ENCODE data around the gene SMYD3. TPM values are rescaled to one million over a fixed set of nuclear protein-coding genes. Genes with fewer than 3 reads are reported as not detected.

The SMYD3 gene
- total and polyA plus RNA-seq, 10 donors = 12.5 to 33.1 (median 21.0) TPM

DNA sequence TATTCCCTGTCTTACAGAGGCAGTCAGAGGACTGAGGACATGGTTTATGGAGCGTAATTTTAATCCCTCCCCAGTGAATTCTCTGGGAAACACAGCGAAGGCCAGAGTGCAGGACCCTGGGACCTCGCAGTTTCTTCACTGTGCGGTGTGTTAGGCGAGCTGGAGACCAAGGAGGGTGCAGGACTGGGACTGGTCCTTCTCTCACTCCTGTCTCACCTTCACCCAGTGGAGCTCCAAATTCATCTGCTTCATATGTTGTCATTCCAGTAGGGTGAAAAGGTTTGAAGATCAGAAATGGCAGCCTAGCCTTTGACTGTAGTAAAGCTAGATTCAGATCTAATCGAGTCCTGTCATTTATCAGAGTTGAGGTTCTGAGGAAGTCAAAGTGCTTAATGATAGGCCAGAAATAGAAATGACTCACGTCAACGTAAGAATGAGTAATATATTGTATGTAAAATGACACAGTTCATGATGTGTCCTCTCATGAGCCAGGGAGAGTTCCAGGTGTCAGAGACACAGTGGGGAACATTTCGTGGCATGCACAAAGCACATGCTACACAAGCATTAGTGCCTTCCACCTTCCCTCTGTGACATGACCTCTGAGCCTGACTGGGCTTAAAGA is 647.5 kb downstream of the SMYD3 start:
- no peak overlapping the region for H3K27ac ChIP-seq
- 76 to 92% (median 81%) methylated on average over 9 of the region's 9 CpGs for WGBS, 5 donors
- peaks cover 0 to 4% (median under 1%) of the 10 kb centered on the region in 8 donors for H3K9me3 ChIP-seq
- H3K36me3 ChIP-seq = peaks cover 0 to 51% (median 0%) of the 10 kb centered on the region in 6 donors
- no peak for DNase-seq
- TF ChIP-seq, protein P1, sequence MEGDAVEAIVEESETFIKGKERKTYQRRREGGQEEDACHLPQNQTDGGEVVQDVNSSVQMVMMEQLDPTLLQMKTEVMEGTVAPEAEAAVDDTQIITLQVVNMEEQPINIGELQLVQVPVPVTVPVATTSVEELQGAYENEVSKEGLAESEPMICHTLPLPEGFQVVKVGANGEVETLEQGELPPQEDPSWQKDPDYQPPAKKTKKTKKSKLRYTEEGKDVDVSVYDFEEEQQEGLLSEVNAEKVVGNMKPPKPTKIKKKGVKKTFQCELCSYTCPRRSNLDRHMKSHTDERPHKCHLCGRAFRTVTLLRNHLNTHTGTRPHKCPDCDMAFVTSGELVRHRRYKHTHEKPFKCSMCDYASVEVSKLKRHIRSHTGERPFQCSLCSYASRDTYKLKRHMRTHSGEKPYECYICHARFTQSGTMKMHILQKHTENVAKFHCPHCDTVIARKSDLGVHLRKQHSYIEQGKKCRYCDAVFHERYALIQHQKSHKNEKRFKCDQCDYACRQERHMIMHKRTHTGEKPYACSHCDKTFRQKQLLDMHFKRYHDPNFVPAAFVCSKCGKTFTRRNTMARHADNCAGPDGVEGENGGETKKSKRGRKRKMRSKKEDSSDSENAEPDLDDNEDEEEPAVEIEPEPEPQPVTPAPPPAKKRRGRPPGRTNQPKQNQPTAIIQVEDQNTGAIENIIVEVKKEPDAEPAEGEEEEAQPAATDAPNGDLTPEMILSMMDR (IDR thresholded peaks at IDR 0.05 in 8 of 11, conservative IDR thresholded peaks at IDR 0.05 in 3 of 11) = no peak
- TF ChIP-seq POLR2A (IDR thresholded peaks at IDR 0.05) (no peak), POLR2AphosphoS5 (IDR thresholded peaks at IDR 0.05) (no peak)
- peaks cover 0 to 5% (median 0%) of the 10 kb centered on the region in 6 donors for H3K4me1 ChIP-seq
- intact Hi-C loops (cut with DNase I; ENCODE audit: low total_unique reads) = no loop called here
- H3K27me3 ChIP-seq (replicated peaks in 1 of 7) = no peaks in the 10 kb centered on the region
- H3K4me3 ChIP-seq = no peak overlapping the region

DNA sequence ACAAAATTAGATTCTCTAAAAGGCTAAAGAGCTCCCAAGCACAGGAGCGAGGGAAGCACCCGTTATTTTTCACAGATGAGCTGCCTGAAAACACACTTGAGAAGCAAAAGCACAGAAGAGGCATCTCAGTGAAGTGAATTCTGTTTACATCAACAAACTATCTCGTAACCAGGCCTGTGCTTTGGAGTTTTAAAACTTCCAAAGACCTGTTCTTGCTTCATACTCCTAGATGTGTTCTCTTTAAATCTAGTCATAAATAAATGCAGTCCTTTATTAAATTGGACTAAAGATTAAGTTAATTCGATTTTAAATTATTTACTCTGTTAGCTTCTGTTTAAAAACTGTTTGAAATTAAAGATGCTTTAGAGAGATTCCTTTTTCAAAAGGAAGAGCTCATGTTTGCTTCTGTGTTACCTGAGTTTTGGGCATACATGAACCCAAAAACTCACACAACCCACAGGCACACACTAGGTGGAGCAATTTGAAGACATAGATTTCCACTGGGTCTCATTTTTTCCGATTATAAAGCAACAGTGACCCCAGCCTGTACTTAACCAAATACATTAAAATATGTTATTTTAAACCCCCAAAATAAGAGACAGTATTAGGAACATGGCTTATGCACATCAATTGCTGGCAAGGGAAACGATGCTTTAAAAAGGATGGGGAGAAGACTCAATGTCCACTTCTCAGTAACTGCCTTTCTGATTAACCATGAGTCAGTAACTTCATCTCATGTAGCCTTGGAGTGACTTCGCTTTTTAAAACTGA is 648.2 kb downstream of the SMYD3 start:
- H3K4me3 ChIP-seq = no peak overlapping the region
- intact Hi-C loops (cut with DNase I; ENCODE audit: low total_unique reads) = no loop called here
- peaks cover 0 to 5% (median 0%) of the 10 kb centered on the region in 6 donors for H3K4me1 ChIP-seq
- no peaks in the 10 kb centered on the region for H3K27me3 ChIP-seq (replicated peaks in 1 of 7)
- TF ChIP-seq POLR2AphosphoS5 (IDR thresholded peaks at IDR 0.05) = no peak
- TF ChIP-seq, protein P1 (IDR thresholded peaks at IDR 0.05 in 8 of 11, conservative IDR thresholded peaks at IDR 0.05 in 3 of 11) = peak in 1 of 11 experiments; percentile 4
- 74 to 92% (median 79%) methylated on average over 7 of the region's 7 CpGs for WGBS, 5 donors
- peaks cover 0 to 57% (median 0%) of the 10 kb centered on the region in 6 donors for H3K36me3 ChIP-seq
- peaks cover 0 to 10% (median 2%) of the 10 kb centered on the region in 8 donors for H3K9me3 ChIP-seq
- no peak overlapping the region for H3K27ac ChIP-seq
- no peak for DNase-seq

DNA sequence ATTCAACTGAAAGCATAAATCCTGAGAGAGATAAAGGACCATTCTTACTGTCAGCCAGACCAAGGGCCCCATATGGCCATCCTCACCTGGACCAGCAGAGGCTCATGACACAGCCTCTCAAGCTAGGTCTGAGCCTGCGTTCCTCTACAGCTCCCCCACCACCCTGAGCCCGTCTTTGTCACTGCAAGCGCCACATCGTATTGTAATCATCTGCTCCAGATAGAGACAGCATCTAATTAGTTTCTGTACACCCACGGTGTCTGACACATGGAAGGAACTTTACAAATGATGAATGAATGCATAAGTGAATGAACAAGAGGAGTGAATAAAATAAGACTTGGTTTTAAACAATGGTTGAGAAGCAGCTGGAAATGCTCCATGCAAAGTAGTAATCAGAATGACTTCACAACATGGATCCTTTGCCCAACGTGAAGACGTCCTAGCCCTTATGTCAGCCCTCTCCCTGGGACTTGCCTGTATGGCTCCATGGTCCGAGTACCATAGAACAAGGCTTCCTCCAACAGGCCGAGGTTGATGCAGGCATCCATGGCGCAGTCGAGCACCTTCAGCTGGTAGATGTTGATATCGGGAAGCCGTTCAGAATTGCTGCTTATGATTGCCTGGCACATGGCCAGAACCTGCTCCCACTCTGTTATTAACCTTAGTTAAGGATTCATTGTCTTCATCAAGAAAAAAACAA is 648.9 kb downstream of the SMYD3 start:
- TF ChIP-seq, protein P1 (IDR thresholded peaks at IDR 0.05 in 8 of 11, conservative IDR thresholded peaks at IDR 0.05 in 3 of 11) = no peak
- TF ChIP-seq POLR2AphosphoS5 (IDR thresholded peaks at IDR 0.05) (no peak), POLR2A (IDR thresholded peaks at IDR 0.05) (no peak)
- no peak for DNase-seq
- 90 to 96% (median 95%) methylated on average over 13 of the region's 13 CpGs for WGBS, 5 donors
- peaks cover 0 to 5% (median 0%) of the 10 kb centered on the region in 6 donors for H3K4me1 ChIP-seq
- no peak overlapping the region for H3K27ac ChIP-seq
- peaks cover 0 to 10% (median 2%) of the 10 kb centered on the region in 8 donors for H3K9me3 ChIP-seq
- H3K4me3 ChIP-seq = no peak overlapping the region
- H3K36me3 ChIP-seq = peaks cover 0 to 54% (median 0%) of the 10 kb centered on the region in 6 donors
- no peaks in the 10 kb centered on the region for H3K27me3 ChIP-seq (replicated peaks in 1 of 7)
- intact Hi-C loops (cut with DNase I; ENCODE audit: low total_unique reads) = no loop called here

Measured in spleen (tissue), 11 donors.